ENCODE results near the gene STPG2.

Gene STPG2

DNA sequence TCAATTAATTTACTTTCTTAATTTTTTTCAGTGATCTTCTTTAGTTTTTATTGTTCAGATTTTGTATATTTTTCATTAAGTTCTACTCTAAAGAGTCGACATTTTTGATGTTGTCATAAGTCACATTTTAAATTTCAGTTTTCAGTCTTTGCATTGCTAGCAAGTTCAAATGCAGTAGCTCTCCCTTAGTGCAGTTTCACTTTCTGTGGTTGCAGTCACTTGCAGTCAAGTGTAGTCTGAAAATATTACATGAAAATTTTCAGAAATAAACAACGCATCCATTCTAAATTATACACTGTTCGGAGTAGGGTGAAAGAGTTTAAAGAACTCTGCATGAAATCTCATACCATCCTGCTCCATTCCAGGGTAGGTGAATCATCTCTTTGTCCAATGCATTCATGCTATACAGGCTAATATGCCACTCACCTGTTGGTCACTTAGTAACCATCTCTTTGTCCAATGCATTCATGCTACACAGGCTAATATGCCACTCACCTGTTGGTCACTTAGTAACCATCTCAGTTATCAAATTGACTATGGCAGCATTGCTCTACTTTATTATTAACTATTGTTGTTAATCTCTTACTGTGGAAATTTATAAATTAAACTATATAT is 356.9 kb downstream of the STPG2 start:
- H3F3A ChIP-seq (ENCODE audit: insufficient read depth, low read length) = no peaks in the 10 kb centered on the region
- no peaks in the 10 kb centered on the region for H3K4me1 ChIP-seq (ENCODE audit: insufficient read depth, low read length, severe bottlenecking)
- no peaks in the 10 kb centered on the region for H3K36me3 ChIP-seq (ENCODE audit: insufficient read depth, low read length)
- no peaks in the 10 kb centered on the region for H4K20me1 ChIP-seq (ENCODE audit: insufficient read depth, low read length)
- no peaks in the 10 kb centered on the region for H3K9me3 ChIP-seq (ENCODE audit: low read length)
- no peaks in the 10 kb centered on the region for H3K27me3 ChIP-seq (ENCODE audit: insufficient read depth, low read length)
- H3K9ac ChIP-seq (ENCODE audit: low read length) = no peak overlapping the region
- H3K27ac ChIP-seq (ENCODE audit: low read depth, low read length, poor library complexity, severe bottlenecking) = no peak overlapping the region
- no peak overlapping the region for H2AFZ ChIP-seq (ENCODE audit: low read length)
- no peaks in the 10 kb centered on the region for H3K9me2 ChIP-seq (ENCODE audit: low read depth, low read length)
- no peak for TF ChIP-seq CTCF (IDR thresholded peaks at IDR 0.05; ENCODE audit: low read length)
- TF ChIP-seq EZH2 (IDR thresholded peaks at IDR 0.05; ENCODE audit: borderline replicate concordance, low read length) = no peak
- no peak overlapping the region for H3K4me3 ChIP-seq (ENCODE audit: low read depth, low read length, poor library complexity, severe bottlenecking)
- no peak overlapping the region for H3K4me2 ChIP-seq (ENCODE audit: low read length)
- H3K79me2 ChIP-seq (ENCODE audit: insufficient read depth, low read length) = no peaks in the 10 kb centered on the region

GRCh38 chr4:97778174-97778573 is 365.1 kb downstream of the STPG2 start:
- Histone ChIP-seq H3K9me3 (ENCODE audit: low read length) (no peaks in the 10 kb centered on the region), H3K4me3 (ENCODE audit: low read depth, low read length, poor library complexity, severe bottlenecking) (no peak overlapping the region)

GRCh38 chr4:97774347-97774989 is 368.8 kb downstream of the STPG2 start:
- no peak overlapping the region for H3K9ac ChIP-seq (ENCODE audit: low read length)
- no peaks in the 10 kb centered on the region for H3K36me3 ChIP-seq (ENCODE audit: insufficient read depth, low read length)
- H3K4me1 ChIP-seq (ENCODE audit: insufficient read depth, low read length, severe bottlenecking) = no peaks in the 10 kb centered on the region
- no peak overlapping the region for H3K27ac ChIP-seq (ENCODE audit: low read depth, low read length, poor library complexity, severe bottlenecking)
- no peaks in the 10 kb centered on the region for H3K79me2 ChIP-seq (ENCODE audit: insufficient read depth, low read length)
- no peak overlapping the region for H2AFZ ChIP-seq (ENCODE audit: low read length)
- H3K27me3 ChIP-seq (ENCODE audit: insufficient read depth, low read length) = no peaks in the 10 kb centered on the region
- H4K20me1 ChIP-seq (ENCODE audit: insufficient read depth, low read length) = no peaks in the 10 kb centered on the region
- H3K9me3 ChIP-seq (ENCODE audit: low read length) = no peaks in the 10 kb centered on the region
- H3K4me3 ChIP-seq (ENCODE audit: low read depth, low read length, poor library complexity, severe bottlenecking) = no peak overlapping the region
- no peaks in the 10 kb centered on the region for H3F3A ChIP-seq (ENCODE audit: insufficient read depth, low read length)
- TF ChIP-seq EZH2 (IDR thresholded peaks at IDR 0.05; ENCODE audit: borderline replicate concordance, low read length) (no peak), CTCF (IDR thresholded peaks at IDR 0.05; ENCODE audit: low read length) (no peak)
- no peaks in the 10 kb centered on the region for H3K9me2 ChIP-seq (ENCODE audit: low read depth, low read length)
- H3K4me2 ChIP-seq (ENCODE audit: low read length) = no peak overlapping the region

More at GRCh38 chr4:97778174-97778573, 365.1 kb downstream of the STPG2 start:
- Histone ChIP-seq H4K20me1 (ENCODE audit: insufficient read depth, low read length) (no peaks in the 10 kb centered on the region), H3K4me1 (ENCODE audit: insufficient read depth, low read length, severe bottlenecking) (no peaks in the 10 kb centered on the region), H3K9me2 (ENCODE audit: low read depth, low read length) (no peaks in the 10 kb centered on the region), H3K36me3 (ENCODE audit: insufficient read depth, low read length) (no peaks in the 10 kb centered on the region), H3K79me2 (ENCODE audit: insufficient read depth, low read length) (no peaks in the 10 kb centered on the region), H3F3A (ENCODE audit: insufficient read depth, low read length) (no peaks in the 10 kb centered on the region), H3K27me3 (ENCODE audit: insufficient read depth, low read length) (no peaks in the 10 kb centered on the region), H3K4me2 (ENCODE audit: low read length) (no peak overlapping the region), H3K9ac (ENCODE audit: low read length) (no peak overlapping the region), H2AFZ (ENCODE audit: low read length) (no peak overlapping the region), H3K27ac (ENCODE audit: low read depth, low read length, poor library complexity, severe bottlenecking) (no peak overlapping the region)
- no peak for TF ChIP-seq CTCF (IDR thresholded peaks at IDR 0.05; ENCODE audit: low read length)
- TF ChIP-seq EZH2 (IDR thresholded peaks at IDR 0.05; ENCODE audit: borderline replicate concordance, low read length) = no peak
